Stimulated activated CD4-positive, alpha-beta T cell treated with anti-CD3 and anti-CD28 coated beads, Interleukin-4, amount 100 ng/mL, for 48 hours (primary cell): ENCODE measurements around the gene CRYBB3.
"Not testable (repeated sequence)": the region's sequence is repeated elsewhere in the genome, so short reads cannot be mapped to it uniquely, and the experiment has no call there.

ENCODE experiments used
- DNase-seq, 2 donors: peaks; one replicate each; pipeline ENCODE4 v3.0.0-alpha.2; 2020; ENCODE audit warnings: low read depth in 2 of 2

The CRYBB3 gene

DNA sequence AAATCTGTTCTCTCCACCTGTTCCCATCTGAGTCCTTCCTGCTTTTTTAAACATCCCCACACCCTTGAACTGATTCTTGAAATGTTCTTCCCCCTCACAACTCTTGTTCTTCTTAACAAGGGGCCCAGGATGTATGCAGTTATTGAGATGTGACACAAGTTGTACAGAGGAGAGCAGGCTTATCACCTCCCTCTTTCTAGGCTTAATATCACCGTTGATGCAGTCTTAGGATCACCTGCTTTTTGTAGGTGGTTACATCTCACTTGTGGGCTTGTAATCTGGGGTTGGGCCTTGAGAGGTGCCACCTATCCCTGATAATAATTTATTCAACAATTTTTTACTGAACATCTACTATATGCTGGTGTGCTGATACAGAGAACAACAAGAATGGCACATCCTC, 6.2 kb downstream of the CRYBB3 start:
- DNase-seq: no peak

DNA sequence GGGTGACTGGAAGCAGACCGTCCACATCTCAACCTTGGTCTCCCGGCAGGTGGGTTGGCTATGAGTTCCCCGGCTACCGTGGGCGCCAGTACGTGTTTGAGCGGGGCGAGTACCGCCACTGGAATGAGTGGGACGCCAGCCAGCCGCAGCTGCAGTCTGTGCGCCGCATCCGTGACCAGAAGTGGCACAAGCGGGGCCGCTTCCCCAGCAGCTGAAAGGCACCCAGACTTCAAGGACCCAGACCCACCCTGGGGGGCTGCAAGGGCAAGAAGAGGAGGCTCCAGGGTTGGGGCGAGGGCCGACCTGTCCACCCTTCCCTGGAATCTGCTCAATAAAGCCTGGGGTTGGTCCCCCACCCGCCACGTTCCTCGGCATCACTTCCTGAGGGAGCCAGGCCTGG, 7.3 kb downstream of the CRYBB3 start:
- DNase-seq: no peak

DNA sequence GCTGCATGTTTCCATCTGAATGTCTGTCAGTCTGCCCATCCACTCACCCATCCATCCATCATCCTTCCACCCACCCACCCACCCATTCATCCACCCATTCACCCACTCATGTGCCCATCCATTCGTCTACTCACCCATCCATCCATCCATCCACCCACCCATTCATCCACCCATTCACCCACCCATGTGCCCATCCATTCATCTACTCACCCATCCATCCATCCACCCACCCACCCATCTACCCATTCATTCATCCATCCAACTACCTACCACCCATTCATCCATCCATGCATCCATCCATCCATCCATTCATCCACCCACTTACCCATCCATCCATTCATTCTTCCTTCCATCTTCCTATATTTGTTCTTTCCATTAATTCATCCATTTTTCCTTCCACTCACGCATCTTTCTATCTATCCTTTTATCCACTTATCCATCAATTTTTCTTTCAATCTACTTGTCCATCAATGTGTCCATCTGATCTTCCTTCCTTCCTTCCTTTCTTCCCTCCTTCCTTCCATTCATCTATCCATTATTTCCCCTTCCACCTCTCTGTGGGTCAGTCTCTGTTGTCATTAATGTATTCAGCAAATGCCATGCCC, 8.0 kb downstream of the CRYBB3 start:
- DNase-seq: no peak

DNA sequence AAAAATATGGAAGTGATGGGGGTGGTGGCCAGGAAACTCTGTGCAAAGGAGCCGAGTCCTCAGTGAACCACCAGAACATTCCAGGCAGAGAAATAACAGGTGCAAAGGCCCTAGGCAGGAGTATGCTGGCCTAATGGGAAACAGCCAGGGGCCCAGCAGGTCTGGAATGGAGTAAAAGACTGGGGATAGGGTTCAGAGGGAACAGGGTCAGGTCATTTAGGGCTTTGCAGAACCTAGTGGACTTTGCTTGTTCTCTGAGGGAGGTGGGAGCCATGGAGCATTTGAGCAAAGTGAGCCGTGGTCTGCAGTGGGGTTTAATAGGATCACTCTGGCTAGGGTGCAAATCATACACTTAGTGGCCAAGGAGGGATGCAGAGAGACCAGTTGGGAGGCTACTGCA, 8.7 kb downstream of the CRYBB3 start:
- no peak for DNase-seq

DNA sequence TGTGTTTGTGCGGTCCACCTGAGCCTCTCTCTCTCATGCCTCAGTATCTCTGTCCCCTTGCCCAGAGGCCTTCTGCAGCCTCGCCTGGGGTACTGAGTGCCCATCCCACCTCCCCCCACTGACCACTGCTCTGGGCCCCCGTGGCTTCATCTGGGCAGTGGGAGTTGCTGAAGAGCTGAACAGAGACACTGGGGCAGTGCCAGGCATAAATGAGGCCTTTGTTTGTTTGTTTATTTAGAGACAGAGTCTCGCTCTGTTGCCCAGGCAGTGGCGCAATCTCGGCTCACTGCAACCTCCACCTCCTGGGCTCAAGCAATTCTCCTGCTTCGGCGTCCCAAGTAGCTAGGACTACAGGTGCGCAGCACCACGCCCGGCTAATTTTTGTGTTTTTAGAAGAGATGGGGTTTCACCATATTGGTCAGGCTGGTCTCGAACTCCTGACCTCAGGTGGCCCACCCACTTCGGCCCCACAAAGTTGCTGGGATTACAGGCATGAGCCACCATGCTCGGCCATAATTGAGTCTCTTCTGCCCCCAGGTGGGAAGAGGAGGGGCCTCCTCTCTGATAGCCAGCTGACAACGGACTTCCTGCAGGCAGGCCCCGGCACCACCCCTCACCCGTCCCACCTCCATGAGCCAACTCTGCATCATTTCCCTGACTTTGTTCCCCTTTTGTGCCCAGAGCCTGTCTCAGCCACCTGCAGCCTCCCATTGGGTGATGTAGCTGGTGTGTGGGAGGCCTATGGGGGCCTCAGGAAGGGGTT, 9.3 kb downstream of the CRYBB3 start:
- no peak for DNase-seq

DNA sequence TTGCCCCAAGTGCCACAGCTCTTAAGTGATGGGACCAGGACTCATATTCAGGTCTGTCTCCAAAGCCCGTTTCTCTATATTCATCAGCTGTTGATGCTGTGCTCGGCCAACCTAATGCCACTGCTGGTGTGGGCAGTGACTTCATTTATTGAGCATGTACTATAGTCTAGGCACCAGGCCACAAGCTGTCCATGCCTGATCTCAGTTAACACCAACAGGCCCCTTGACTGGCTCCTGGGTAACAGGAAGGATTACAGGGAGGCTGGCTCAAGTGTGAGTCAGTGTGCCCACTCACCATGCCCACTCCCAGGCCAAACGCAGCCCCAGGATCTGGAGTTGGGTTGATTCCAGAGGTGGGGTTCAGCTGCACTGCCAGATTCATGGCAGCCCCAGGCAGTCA, 11.1 kb downstream of the CRYBB3 start:
- DNase-seq: no peak

DNA sequence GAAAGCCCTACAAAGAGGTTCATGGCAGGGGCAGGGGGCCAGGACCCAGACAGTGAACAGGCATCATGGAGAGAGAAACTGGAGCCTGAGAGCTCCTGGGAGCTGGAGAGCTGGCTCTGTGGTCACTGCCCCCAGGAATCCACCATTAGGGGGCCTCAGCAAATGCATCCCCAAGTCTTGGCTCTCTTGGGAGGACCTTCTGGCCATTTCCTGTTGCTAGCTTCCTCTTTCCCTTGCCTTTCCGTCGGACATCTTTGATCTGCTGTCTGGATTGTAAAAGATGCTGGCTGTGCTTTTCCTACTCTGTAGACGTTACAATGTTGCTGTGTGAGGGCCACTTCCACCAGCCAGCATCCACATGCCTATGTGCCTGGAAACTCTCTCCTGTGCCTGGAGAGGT, 12.7 kb downstream of the CRYBB3 start:
- no peak for DNase-seq

DNA sequence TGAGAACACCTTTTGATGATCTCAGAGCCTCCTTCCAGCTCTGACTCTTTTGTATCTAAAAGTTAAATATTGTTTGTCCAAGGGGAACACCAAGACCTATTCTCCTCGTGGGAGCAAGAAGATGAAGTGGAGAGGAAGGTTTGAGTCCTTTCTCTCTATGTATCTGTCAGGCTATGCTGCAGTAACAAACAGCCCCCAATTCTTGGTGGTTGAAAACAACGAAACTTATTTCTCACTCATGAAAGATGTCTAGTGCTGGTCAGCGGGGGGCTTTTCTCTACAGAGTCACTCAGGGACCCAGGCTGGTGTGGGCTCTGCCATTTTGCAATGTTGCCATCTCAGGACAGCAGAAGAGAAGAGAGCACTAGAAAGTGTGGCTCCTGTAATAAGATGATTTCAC, 13.6 kb downstream of the CRYBB3 start:
- no peak for DNase-seq

DNA sequence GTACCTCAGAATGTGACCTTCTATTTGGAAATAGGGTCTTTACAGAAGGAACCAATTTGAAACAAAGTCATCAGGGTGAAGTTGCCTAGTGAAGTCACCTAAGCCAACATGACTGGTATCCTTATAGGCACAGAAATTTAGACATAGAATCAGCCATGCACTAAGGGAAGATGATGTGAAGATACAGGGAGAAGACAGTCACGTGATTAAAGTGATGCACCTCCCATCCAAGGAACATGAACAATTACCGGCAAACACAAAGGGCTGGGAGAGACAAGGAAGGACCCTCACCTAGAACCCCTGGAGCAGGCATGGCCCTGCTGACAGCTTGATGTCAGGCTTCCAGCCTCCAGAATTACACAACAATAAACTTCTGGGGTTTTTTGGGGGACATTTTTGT, 16.6 kb downstream of the CRYBB3 start:
- DNase-seq: no peak

DNA sequence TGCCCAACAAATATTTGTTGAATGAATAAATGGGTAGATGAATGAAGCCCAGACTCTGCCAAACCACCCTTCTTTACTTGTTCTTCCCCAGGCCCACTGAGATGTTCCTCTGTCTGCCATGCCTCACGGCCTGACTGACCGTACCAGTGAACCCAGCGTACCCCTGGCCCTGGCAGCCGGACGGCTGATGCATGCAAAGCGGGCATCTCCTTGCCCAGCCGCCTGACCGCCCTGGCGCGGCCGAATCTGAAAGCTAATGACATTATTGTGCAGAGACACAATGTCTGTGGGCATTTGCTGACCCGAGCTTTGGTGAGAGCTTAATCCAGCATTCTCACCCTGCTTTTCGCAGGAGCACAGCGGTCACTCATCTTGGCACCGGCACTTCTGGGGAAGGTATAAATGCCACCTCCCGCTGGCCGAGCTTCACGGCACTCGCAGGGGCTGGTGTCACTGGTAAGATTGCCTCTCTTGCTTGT, 19.6 kb downstream of the CRYBB3 start, which contains the start of gene CRYBB2:
CRYBB2 (plus strand) TSS at position 429 of the 479 bp plus-strand sequence. CDS start 1,791 bp downstream, outside the sequence.
- no peak for DNase-seq

DNA sequence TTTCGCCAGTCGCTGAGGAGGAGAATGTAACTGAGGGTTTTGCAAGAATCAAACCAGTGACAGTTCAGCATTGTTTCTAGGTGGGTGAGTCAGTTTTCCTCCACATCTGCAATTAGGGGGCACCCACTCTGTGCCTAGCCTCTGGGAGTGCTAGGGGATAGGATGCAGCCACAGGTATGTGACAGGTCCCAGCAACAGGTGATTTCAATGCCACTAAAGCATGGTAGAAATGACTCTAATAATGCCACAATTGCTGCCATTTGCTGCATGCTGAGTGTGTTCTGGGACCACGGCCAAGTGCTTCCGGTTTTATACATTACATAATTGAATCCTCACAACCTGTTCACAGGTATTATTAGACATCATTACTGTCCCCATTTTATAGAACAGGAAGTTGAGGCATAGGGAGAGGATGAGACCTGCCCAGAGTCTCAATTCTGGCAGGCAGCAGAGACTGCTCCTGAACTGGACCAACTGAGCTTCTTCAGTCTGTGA, 20.3 kb downstream of the CRYBB3 start:
- no peak for DNase-seq

DNA sequence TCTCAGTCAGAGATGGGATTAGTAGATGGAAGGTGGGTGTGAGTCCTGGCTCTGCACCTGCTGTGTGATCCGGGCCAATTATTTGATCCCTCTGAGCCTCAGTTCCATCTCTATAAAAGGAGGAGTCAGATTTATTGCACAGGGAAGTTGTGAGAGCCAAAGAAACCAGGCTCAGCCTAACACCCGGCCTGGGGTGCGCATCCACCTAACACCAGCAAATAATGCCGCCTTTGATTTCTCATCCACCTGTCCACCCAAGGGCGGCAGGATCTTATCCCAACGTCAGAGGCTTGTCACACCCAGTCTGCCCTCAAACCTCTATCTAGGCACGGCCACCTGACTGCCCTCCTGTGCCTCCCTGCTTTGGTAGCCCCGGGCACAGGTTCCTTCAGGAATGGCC, 22.1 kb downstream of the CRYBB3 start:
- no peak for DNase-seq

DNA sequence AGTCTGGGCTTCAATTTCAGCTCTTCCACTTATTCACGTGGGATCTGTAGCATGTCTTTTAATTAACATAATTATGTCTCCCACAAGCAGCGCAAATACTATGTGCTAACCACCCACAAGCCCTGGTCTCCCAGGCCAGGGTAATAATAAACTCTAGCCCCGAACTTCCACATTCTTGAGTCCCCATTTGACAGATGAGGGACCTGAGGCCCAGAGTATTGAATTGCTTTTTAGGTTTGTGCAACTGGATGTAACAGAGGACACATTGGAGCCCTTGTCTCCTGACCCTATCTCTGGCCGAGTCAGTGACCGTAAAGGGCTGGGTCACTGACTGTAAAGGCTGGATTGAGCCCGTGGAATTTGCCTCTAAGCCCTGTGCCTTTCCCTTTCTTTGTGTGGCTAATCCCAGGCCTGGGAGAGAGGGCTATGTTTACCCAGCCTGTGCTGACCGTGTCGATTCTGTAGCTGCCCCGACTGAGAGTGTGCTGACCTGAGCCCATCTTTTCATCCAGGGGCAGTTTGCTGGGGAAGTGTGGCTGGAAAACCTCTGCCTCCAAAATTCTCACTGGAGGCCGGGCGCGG, 23.7 kb downstream of the CRYBB3 start:
- no peak for DNase-seq

DNA sequence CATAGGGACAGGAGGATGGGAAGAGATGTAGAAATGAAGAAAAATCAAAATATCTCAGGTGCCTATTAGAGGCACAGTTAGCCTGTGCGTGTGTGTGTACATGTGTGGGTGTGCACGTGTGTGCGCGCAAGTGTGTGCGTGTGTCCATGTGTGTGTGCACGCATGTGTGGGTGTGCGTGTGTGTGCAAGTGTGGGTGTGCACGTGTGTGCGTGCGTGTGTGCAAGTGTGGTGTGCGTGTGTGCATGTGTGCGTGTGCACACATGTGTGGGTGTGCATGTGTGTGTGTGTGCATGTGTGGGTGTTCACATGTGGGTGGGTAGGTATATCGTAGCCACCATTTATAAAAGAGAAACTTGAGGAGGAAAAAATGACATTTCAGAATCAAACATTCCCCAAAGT, 29.2 kb downstream of the CRYBB3 start:
- DNase-seq: no peak

DNA sequence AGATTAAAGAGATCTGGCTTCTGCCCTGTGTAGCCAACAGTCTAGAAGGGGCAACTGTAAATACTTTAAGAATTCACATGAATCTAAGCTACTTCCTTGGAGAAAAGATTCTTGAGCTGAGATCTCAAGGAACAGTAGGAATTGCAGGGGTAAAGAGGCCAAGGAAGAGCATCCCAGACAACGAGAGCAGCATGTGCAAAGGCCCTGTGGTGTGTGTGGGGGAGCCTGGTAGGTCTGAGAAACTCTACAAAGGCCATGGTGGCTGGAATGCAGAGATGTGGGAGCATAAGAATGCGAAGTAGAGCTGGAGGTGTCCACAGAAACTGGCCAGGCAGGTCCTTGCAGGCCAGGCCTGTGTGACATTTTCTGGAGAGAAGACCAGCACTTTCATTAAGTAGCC, 31.1 kb downstream of the CRYBB3 start:
- not testable (repeated sequence) for DNase-seq

DNA sequence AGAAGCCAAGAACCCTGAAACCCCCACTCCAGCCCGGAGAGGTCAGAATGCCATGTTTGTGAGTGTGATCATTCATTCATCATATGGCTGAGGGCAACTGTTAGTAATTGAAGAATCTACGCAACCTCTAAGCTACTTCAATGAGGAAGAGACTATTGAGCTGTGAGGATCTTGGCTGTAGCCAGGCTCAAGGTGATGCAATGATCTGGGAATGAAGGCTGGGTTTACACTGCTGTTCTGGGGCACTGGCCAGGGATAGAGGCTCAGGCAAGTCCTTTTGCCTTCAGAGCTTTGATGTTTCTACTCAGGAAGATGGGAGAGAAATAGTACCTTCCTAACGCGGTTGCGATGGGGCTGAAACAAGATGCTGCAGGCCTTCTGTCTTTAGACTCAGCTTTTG, 32.6 kb downstream of the CRYBB3 start:
- DNase-seq: no peak

DNA sequence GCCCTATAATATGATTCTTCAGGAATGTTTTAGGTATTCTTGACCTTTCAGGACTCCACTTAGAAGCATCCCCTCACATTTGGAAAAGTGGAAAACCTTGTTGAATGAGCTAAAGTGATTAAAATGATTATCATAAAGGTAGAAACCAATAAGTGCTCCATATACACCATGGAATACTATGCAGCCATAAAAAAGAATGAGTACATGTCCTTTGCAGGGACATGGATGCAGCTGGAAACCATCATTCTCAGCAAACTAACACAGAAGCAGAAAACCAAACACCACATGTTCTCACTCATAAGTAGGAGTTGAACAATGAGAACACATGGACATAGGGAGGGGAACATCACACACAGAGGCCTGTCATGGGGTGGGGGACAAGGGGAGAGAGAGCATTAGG, 34.0 kb downstream of the CRYBB3 start:
- DNase-seq: not testable (repeated sequence)

DNA sequence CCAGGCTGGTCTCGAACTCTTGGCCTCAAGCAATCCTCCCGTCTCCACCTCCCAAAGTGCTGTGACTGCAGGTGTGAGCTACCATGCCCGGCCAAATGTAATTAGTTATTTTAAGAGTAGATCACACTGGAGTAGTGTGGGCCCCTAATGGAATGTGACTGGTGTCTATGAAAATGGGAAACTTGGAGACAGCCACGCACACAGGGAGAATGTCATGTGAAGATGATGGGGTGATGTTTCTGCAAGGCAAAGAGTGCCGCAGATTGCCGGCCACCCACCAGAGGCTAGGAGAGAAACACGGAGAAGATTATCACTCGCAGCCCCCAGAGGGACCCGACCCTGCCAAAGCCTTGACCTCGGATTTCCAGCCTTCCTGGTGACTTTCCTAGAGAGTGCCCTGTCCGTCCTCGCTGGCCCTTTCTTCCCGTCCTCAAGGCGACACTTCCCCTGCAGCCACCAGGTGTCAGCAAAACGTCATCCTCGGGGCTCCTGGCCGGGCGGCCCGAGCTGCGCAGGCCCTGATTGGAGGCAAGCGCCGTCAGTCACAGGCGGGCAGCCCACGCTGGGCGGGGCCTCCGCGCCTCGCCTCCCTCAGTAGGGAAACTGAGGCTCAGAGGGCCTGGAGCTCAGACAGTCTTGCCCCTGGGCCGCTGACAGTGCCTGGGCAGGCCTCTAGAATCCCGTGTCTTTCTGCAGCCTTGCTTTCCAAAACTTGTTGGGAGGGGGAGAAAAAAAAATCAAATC, 36.1 kb downstream of the CRYBB3 start:
- peak; percentile 73 to 74 for DNase-seq

DNA sequence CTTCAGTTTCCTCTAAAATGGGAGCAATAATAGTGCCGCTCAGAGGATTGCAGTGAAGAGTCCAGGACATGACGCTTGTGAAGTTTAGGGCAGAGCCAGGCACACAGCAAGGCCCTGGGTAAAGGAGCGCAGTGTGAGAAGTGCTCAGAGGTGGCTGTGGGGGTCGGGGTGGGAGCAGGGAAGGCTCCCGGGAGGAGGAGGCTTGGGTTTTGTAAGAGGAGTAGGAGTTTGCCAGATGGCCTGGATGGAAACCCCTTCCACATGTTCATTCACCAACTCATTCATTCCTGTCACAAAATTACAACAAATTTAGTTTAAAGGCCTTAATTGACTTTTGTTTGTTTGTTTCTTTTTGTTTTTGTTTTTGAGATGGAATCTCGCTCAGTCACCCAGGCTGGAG, 36.8 kb downstream of the CRYBB3 start:
- no peak for DNase-seq

DNA sequence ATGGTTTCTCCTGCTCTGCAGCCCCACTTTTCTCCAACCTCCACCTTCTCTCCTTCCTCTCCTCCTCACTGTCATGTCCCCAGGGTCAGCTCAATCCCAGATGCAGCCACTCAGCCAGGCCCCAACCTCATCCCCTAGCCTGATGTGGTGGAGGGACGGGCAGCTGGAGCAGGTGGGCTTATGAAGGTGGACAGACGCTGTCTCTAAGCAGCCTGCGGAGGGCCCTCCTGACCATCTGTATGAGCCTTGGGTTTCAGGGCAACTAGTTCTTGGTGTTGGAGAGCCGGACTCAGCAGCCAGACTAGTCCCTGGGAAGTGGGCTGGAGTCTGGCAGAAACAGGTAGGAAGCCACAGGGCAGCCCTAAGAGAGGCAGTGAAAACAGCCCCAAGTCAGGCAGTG, 37.8 kb downstream of the CRYBB3 start:
- DNase-seq: no peak

DNA sequence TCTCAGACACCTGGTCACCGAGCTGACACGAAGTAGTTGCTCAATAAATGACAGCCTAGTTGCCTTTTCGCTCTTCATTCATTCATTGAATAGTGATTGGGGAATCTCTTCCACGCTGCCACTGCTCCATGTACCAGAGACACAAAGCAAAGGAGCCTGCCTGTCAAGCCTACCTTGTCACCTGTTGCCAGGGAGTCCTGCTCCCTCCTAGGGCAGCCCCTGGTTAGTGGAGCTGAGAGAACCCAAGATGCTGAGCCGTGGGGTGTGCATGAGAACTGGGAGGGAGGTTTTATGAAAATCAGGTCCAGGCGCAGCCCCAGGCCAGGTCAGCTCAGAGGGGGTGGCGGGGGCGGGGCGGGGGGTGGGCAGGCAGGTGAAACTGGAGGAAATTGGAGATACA, 38.4 kb downstream of the CRYBB3 start:
- DNase-seq: not testable (repeated sequence)

DNA sequence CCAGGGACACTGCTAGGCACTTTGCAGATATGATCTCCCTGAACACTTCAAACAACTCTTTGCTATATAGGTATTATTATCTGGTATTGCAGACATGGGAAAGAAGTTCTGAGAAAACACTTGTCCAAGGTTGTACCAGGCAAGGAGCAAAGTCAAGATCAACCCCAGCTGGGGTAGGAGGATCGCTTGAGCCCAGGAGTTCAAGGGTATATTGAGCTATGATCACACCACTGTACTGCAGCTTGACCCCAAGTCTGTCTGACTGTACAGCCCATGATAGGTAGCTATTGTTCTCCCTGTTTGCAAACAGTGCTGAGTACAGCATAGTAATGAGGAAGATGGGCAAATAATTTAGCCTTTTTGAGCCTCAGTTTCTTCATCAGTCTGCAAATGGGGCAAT, 55.5 kb downstream of the CRYBB3 start:
- DNase-seq: not testable (repeated sequence)
